Jurkat, Clone E6-1 (cell line): Measurements from ENCODE around the gene CST3.
"Not testable (repeated sequence)": the region's sequence is repeated elsewhere in the genome, so short reads cannot be mapped to it uniquely, and the experiment has no call there.

Source experiments
- DNase-seq: peaks from one replicate; pipeline ENCODE4 v3.0.0-alpha.2; 2011; ENCODE audit warnings: low read depth, low spot score
- H3K4me3 ChIP-seq: 2 replicates; pipeline ENCODE4 v1.5.1; 2011; ENCODE audit warnings: mild to moderate bottlenecking, low read length, control low read depth, moderate library complexity

CST3 gene

DNA sequence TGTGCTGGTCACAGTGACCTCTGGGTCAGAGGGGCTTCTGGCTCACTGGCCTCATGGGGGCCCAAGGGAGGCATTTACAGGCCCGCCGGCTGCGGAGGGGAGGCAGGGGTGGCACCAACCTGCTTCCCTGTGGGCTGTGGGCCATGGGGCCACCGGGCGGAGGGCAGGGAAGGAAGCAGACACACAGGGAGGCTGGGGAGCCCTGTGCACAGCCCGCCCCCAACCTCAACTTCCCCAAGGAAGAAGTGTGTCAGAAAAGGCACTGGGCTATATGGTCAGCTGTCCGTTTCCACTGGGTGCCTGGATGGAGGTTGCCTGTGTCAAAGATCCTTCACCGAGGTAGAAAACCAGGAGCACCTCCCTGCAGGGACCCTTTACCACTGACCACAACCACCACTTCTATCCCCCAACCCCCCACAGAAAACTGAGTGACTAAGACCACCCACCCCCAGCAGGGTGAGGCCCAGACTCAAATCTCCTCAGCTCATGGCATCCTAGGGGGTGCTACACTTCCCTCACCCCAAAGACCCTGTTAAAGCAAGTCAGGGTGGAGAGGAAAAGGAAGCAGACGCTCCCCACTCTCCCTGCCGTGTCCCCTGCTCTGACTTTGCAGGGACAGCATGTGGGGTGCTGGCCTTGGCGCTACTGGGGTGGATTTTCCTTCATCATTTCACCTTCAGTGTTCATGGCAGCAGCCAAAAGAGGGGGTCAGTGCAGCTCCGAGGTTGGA is 5.6 kb downstream of the CST3 start:
- DNase-seq, result no peak

DNA sequence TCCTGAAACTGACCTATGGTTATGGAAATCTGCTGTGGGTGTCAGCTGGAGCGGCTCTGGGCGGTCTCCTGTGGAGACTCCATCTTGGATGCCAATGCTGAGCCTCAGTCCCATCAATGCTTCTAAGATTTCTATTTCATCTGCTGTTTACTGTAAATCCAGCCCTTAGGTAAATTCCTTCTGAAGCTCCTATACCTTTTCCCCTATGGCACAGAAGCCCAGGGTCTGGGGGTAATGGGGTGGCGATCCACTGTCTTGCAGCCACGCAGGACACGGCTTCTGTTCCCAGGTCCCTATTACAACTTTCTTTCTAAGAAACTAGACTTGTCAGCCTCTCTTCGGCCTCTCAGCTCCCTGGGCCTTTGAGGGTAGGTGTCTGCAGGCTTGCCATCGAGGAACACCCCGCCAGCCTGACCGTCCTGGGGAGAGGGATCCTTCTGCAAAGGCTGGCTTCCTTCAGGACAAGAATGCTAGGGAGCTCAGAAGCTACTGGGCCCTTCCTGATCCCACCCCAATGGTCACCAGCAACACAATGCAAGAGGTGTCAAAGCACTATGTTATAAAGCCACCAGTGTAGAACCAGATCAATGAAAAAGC is 6.4 kb downstream of the CST3 start:
- no peak overlapping the region for H3K4me3 ChIP-seq
- no peak for DNase-seq

More for the DNA sequence above, 5.6 kb downstream of the CST3 start:
- H3K4me3 ChIP-seq, result no peak overlapping the region

DNA sequence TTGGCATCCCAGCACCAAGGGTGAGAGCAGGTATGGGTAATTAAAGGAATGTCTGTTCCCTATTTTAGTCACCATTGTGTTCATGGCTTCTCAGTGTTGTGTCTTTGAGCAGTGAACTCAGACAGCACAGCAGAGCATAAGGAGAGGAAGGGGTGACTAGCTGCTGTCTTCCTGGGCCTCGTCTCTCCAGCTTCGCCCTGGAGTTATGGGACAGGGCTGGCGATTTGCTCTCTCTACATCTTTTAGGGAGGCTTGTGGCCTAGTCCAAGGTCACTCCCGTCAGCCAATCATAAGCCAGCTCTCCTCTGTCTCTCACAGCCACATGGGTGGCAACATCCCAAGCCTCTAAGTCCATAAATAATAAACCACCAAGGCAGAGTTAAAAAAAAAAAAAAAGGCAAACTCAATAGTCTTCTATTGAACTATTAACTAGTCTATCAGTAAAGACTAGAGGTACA is 7.3 kb downstream of the CST3 start:
- H3K4me3 ChIP-seq, result no peak overlapping the region
- DNase-seq, result no peak

DNA sequence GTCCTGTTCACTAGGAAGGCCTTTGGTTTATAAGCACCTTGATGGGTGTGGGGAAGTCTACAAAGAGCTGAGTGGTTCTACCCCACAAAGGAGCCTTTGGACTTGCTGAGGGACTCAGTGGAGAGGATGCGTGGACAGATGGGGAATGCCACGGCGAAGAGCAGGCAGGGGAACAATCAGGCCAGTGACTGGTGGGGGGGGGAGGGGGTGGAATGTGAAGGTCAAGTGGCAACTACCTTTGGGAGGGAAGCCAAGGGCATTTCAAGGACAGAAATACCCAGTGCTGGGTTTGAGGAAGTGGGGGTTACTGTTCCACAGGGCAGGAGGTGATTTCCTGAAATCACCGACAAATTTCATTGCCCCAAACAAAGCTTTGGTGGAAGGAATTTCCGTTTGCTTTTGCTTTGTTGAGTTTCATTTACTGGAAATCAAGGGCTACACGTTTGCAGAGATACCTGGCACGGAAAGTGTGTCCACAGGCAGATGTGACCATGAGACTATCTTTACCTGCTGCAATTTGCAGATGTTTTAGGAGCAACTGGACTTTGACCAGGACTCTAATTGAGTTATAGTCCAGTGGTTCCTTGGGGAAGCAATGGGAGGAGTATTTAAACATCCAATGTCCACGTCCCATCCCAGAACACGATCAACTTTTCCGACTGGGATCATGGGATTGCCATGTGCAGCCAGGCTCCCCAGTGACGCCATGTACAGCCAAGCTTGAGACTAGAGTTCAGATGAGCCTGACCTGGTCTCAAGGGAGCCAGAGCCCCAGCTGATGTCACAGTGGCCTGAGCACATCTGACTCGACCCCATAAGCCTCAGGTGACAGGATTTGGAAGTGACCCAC is 8.0 kb downstream of the CST3 start:
- DNase-seq, result no peak
- H3K4me3 ChIP-seq, result no peak overlapping the region

DNA sequence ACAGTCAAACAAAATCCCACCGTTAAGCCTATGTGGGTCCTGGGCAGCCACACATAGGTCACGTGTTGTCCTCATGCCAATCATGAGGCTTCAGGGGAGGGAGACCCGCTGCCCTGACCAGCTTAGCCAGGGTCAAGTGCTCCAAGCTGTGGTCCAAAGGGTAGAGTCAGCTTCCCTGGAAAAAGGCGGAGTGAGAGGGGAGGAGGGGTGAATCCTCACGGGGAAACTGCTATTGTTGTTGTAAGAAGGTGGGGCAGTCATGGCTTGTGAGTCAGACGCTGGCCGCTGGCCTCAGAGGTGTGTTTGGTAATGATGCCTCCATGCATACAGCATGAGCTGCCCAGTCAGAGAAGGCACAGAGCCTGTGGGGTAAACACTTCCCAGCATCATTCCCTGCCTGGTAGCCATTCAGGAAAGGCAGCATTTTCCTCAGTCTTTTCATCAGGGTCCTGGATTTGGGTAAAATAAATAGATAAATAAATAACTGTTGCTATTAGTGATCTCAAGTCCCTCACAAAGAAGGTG is 8.7 kb downstream of the CST3 start:
- DNase-seq, result no peak
- H3K4me3 ChIP-seq, result no peak overlapping the region

DNA sequence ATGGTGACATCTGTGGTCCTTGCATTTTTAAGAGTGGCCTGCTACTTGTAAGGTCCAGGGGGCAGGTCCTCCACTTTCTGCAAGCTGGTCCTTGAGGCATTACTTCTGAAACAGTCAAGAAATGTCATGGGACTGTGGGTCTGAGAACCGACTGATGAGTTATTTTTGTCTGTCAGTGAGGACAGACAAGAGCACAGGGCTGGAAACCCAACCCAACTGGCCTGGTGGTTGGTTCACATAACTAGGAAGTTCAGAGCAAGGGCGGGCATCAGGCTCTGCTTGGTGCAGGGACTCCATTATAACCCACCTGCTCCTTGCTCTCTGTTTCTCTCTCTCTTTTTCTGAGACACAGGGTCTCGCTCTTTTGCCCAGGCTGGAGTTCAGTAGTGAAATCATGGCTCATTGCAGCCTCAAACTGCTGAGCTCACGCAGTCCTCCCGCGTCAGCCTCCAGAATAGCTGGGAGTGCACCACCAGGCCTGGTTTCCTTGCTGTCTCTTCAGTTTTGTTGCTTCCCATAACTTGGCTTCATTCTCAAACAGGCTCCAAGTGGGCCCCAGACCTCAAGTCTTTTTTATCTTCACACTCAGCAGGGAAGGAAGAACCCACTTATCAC is 9.2 kb downstream of the CST3 start:
- H3K4me3 ChIP-seq, result no peak overlapping the region
- DNase-seq, result no peak

DNA sequence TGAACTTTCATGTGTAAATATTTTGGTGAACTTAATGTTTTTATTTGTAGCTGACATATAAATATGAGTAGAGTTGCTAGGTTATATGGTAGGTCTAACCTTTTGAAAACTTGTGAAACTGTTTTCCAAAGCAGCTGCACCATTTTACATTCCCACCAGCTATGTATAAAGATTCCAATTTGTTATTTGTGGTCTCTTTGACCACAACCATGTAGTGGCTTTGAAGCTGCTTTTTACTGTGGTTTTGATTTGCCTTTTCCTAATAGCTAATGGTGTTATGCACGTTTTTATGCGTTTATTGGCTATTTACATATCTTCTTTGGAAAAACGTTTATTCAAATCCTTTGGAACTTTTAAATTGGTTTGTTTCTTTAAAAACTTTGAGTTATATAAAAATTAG is 10.3 kb downstream of the CST3 start:
- no peak for DNase-seq
- H3K4me3 ChIP-seq, result no peak overlapping the region

DNA sequence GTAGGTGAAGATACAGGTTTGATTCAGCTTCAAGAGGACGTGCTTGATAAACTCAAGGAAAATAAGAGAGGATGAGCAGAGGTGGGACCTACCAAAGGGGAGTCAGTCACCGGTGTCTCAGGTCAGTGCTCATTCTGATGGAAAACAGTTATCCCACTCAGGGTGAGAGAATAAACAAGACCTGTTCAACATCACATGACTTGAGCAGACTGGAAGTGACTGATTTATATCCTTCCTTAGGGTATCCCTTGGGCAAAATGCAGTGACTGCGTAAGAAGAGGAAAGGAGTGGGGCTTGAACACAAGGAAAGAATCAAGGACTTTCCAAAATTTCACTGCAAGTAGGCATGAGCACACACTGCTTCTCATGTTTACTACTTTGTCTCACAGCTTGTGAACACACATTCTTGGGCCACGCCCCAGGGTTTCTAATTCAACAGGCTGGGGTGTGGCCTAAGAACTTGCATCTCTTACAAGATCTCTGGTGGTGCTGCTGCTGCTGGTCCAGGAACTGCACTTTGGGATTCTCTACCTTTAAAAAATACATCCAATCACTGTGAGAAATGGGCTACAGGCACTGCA is 11.6 kb downstream of the CST3 start:
- no peak overlapping the region for H3K4me3 ChIP-seq
- no peak for DNase-seq

DNA sequence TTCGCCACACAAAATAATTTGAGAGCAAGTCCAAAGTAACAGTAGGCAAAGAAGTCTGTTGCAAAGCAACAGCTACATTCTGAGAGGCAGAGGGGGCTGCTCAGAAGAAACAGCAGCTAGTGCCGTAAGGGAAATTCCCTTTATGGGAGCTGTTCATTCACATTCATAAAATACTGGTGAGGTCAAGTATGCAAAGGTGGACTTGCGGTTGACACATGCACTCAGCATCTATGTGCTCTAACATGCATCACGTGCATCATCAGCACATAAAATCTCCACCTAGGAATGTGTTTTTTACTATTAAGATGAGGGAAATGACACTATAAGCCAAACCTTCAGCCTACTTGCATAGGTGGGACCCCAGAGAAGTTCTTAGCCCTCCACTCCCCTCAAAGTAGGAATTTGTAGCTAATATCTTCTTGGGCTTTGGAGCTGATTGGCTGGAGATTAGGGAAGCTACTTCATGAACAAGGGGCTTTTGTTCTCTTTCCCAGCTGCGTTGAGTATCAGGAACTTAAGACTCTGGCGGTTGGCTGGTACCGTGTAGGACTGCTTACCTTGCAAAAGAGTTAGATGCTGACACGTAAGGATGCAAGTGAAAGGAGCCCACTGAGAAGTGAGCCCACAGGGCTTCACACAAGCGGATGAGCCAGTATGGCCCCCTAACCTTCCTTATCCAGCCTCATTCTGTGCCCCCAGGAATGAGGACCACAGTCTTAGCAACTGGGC is 12.4 kb downstream of the CST3 start:
- DNase-seq, result no peak
- H3K4me3 ChIP-seq, result no peak overlapping the region

DNA sequence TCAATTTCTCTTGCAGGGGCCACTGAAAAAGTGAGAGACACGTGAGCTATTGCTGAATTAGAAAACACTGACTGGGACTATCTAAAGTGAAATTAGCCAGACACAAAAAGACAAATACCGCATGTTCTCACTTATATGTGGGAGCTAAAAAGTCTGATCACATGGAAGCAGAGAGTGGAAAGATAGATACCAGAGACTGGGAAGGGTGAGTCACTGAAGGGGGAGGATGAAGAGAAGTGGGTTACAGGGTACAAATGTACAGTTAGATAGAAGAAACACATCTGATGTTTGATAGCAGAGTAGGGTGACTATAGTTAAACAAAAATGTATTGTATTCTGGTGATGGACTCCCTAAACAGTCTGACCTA is 13.4 kb downstream of the CST3 start:
- DNase-seq, result no peak
- no peak overlapping the region for H3K4me3 ChIP-seq

DNA sequence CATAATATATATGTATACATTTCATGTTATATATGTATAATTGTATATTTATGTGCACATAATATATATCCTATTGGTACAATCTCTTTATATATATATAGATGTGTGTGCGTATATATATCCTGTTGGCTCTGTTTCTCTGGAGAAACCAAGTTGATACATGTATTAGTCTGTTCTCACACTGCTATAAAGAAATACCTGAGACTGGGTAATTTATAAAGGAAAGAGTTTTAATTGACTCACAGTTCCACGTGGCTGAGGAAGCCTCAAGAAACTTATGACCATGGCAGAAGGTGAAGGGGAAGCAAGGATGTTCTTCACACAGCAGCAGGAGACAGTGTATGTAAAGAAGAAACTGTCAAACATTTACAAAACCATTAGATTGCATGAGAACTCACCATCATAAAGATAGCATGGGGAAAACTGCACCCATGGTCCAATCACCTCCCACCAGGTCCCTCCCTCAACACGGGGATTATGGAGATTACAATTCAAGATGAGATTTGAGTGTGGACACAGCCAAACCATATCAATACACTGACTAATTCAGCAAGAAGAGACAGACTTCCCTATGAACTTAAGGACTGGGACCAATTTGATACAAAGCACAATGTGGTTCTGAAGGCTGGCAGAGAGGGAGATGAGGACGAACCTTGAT is 14.0 kb downstream of the CST3 start:
- no peak overlapping the region for H3K4me3 ChIP-seq
- DNase-seq, result no peak

DNA sequence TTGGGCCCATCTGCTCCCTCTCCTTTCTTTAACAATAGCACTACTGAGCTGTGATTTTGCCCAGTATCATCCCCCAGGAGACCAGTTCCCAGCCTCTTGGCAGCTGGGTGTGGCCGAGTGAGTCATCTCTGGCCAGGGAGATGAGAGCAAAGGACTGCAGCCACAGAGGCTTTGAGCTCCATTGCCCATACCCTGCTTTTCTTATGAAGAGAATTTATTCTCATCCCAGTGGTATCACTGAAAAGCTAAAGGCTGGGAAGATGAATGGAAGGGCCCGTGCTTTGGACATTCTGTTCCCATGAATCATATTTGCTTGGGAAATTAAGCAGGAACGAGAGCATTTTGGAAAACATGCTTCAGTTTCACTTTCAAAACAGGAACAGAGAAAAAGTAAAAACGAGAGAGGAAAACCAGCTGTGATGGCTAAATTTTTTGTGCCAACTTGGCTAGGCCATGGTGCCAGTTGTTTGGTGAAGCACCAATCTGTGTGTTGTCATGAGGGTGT is 14.9 kb downstream of the CST3 start:
- DNase-seq, result no peak
- H3K4me3 ChIP-seq, result no peak overlapping the region

DNA sequence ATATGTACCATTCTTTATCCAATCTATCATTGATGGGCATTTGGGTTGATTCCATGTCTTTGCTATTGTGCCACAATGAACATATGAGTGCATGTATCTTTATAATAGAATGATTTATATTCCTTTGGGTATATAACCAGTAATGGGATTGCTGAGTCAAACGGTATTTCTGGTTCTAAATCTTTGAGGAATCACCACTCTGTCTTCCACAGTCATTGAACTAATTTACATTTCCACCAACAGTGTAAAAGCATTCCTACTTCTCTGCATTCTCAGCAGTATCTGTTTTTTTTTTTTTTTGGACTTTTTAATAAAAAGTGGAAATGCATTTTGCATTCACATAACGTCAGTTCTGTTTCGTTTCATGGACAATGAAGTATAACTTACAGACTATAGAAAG is 15.4 kb downstream of the CST3 start:
- not testable (repeated sequence) for DNase-seq, H3K4me3 ChIP-seq

DNA sequence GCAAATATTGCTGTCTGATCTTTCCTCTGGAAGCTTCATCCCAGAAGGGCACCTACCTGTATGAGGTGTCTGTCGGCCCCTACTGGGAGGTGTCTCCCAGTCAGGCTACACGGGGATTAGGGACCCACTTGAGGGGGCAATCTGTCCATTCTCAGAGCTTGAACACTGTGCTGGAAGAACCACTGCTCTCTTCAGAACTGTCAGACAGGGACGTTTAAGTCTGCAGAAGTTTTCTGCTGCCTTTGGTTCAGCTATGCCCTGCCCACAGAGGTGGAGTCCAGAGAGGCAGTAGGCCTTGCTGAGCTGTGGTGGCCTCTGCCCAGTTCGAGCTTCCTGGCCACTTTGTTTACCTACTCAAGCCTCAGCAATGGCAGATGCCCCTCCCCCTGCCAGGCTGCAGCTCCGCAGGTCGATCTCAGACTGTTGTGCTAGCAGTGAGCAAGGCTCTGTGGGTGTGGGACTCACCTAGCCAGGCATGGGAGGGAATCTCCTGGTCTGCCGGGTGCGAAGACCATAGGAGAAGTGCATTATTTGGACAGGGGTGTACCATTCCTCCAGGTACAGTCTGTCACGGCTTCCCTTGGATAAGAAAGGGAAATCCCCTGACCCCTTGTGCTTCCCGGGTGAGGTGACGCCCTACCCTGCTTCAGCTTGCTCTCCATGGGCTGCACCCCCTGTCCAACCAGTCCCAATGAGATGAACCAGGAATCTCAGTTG is 16.9 kb downstream of the CST3 start:
- not testable (repeated sequence) for DNase-seq, H3K4me3 ChIP-seq

DNA sequence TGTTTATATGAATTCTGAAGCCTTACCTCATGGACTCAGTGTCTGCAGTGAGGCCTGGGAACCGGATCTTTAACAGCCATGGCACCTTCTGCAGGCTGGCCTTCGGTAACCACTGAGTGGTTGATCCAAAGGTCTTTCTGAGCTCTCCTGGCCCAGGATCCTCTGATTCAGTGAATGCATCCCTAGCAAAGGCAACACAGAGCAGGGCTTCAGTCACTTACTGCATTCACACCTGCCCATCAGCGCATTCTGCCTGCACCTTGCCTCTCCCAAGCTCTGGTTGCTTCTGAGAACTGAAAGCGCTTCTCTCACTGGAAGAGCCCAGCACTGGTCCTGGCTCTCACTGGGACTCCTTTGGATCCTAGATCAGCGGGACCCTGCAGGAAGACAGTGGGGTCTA is 23.6 kb downstream of the CST3 start:
- H3K4me3 ChIP-seq, result no peak overlapping the region
- no peak for DNase-seq

DNA sequence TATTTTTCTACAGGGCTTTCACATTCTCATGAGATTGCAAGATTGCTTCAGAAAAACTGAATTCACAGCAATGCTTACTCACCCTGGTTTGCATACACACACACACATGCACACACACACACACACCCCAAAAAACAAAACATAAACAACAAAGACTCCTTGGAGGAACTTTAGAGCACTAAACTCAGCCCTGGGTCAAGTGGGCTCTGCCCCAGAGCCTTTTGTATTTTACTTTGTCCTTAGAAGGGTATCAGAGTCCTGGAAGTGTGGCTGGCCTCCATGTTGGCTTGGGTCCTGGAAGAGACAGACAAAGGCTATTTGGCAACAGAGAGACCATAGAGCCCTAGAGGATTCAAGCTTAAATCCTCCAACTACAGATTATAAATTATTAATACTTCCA is 24.1 kb downstream of the CST3 start:
- H3K4me3 ChIP-seq, result no peak overlapping the region
- DNase-seq, result no peak

DNA sequence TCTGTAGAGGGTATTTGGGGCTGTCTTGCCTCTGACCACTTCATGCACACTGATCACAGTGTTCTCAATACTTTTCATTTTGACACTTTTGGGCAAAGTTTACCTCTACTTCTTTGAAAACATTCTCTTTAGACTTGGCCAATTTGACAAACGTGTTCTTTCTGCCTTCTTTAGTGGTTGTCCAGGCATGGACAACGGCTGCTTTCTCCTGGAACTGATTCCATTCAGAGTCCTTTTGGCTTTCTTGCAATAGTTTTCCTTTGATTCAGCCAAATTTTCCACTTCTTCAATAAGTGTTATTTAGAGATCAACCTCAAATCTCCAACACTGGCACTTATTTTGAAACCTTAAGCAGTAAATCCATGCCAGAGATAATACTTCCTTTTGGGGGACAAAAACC is 25.4 kb downstream of the CST3 start:
- H3K4me3 ChIP-seq, result no peak overlapping the region
- DNase-seq, result no peak
